GM03348 (cell line): Measurements from ENCODE around the gene GPR84.
A peak's percentile ranks its signal among the peaks of the same experiment; 100 is the strongest.
"Not testable (repeated sequence)": the region's sequence is repeated elsewhere in the genome, so short reads cannot be mapped to it uniquely, and the experiment has no call there.

ENCODE experiments used
- DNase-seq: peaks from one replicate; pipeline ENCODE4 v3.0.0; 2012; ENCODE audit warnings: low spot score

The GPR84 gene

DNA sequence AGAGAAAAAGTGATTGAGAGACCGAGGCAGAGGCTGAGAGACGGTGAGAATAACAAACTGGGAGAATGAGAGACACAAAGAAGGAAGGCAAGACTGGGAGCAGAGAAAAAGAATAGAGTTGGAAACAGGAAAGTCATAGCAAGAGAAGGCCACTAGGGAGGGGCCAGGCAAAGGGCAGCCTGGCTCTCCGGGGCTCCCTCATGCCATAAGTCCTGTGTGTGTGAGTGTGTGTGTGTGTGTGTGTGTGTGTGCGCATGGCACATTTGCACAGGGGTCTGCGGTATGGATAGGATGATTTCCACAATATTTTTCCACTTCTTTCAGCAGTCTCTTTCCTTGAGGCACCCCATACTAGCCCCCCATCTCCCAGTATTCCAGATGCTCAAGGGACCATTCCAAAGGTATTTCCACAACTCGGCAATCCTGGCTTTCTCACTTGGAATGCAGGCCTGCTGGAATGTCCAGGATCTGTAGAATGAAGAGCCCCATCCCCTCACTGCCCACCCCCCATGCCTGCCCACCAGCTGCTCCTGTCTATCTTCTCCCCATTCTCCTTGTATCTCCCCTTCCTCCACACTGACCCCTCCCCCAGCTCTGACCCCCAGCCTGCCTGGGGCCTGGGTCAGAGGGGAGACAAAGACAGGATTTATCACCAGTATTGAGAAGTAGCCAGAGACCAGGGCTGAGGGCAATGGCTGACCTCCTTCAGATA, 9.0 kb downstream of the GPR84 start:
- DNase-seq = no peak

DNA sequence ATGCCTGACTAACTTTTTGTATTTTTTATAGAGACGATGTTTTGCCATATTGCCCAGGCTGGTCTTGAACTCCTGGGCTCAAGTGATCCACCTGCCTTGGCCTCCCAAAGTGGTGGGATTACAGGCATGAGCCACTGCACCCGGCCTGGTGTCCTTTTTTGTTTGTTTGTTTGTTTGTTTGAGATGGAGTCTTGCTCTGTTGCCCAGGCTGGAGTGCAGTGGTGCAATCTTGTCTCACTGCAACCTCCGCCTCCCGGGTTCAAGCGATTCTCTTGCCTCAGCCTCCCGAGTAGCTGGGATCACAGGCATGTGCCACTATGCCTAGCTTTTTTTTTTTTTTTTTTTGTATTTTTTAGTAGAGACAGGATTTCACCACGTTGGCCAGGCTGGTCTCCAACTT, 10.0 kb downstream of the GPR84 start:
- not testable (repeated sequence) for DNase-seq

DNA sequence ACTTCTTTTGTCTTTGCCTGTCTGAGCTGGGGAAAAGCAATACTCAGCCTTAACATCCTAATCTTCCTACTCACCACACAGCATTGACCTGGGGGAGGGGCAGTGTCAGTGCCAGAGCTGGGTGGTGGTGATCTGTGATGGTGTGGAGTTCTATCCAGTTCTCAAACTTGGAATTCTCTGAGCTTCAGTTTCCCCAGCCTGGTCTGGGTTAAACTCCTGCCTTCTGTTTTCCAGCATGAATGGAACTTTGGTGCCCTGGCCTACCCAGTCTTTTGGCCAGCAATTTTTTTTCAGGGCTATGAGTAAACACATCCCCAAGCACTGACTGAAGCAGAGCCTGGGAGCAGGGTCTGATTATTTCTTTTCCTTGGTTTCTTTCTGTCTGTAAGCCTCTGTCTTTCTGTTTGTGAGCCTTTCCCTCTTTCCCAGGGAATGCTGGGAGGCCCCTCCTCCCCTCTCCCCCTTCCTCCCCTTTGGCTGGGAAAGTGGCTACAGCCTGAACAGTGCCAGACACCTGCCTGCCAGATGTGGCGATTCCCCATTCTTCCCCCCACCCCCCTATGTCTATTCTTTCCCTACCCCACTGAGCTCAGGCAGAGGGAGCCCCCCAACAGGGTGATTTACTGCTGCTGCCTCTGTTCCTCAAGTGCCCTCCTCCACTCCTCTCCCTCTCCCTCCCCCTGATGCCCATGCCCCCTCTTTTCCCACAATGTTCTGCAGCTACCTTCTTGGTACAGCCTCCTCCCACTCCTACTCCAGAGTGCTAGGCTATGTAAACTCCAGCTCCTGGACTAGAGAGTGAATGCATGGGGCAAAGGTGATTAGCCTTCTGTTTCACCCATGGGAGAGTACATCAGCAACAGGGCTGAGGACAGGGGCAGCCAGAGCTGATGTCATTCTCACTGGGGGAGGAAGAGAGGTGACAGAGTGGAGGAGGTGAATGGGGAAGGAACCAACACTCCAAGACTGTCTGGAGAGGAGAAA, 11.1 kb downstream of the GPR84 start:
- peak; percentile 79 for DNase-seq

DNA sequence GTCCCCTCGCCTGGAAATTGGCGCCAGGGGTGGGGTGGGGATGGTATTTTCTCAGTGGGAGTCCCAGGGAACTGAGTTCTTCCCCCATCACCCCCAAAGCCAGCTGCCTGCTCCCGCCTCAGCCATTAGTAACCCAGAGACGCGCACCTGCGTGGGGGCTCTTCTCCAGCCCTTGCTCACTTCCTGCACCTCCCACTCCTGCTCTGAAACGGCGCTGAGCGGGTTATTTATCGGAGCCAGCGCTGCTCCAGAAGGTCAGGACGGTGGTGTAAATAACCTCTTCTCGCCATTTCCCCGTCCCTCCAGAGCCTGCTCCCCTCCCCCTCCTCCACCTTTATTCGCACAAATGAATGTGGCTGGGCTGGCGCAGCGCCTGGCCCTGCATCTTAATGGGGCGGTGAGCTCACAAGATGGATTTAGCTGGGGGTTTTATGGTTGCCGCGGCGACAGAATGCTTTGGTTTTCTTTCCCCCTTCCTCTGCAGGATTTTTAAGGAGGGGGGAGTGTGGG, 12.2 kb downstream of the GPR84 start:
- peak; percentile 51 for DNase-seq

DNA sequence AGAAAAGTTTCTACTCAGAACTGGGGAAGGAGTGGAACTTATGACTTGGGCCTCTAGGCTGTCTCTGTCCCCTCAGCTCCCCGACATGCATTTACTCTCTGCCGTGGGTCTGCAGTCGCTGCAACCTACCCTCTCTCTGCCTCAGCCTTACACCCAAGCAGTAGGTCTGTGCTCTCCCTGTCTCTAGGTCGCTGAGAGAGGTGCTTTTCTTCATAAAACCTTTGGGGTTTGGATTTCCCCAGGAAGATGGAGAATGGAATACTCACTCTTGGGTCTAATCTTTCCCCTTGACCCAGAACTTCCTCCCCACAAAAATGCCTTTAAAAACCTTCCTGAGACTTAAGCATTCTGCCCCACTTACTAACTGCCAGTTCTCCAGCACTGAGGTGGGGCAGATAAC, 12.9 kb downstream of the GPR84 start:
- no peak for DNase-seq

DNA sequence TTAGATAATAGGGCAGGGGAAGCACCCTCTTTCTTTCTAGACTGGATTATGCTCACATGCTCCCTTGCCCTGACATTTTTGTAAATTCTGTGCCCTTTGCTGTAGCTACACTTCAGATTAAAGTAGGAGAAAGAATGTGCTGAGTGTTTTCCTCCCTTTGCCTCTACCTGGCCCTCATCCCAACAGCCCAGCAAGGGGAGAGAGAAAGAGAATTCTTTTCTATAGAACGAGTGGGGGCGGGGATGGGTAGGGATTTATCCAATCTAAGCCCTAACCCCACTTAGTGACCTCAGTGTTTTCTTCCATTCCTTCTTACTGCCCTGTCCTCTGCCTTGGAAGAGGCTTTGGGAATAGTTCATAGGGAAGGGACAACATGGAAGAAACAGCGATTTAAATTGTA, 13.5 kb downstream of the GPR84 start:
- DNase-seq = no peak

DNA sequence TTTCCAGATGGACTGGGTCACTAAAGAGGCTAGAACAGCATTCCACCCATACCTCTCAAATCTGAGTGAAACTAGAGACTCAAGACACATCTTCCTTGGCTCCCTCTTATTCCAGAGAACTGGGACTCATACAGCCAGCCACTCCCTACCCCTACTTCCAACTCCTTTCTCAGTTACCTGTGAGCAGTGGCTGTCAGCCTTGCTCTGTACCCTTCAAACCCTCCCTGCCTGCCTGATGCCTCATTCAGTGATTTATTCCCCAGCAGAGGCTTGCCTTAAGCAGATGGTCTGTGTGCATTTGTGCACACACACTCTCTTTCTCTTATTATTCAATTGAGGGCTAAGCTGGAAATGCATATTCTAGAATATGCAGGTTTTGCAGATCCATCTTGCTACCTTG, 14.6 kb downstream of the GPR84 start:
- no peak for DNase-seq

DNA sequence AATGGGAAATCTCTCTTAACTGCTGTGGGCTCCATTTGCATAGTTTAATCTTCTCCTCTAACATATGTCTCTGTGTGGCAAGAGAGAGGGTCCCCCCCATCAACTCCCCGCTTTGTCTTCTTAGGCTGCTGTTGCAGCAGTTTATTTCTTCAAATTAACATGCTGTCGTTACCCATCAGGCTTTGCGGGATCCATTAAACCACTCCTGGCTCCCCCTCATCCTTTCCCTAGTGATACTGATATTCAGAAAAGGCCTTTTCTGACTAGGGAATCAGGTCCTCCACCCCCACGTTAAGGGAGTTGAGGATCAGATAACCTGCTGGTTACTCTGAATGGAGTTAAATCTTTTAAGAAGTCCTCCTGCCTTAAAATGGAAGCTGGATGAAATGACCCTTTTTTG, 15.2 kb downstream of the GPR84 start:
- no peak for DNase-seq

DNA sequence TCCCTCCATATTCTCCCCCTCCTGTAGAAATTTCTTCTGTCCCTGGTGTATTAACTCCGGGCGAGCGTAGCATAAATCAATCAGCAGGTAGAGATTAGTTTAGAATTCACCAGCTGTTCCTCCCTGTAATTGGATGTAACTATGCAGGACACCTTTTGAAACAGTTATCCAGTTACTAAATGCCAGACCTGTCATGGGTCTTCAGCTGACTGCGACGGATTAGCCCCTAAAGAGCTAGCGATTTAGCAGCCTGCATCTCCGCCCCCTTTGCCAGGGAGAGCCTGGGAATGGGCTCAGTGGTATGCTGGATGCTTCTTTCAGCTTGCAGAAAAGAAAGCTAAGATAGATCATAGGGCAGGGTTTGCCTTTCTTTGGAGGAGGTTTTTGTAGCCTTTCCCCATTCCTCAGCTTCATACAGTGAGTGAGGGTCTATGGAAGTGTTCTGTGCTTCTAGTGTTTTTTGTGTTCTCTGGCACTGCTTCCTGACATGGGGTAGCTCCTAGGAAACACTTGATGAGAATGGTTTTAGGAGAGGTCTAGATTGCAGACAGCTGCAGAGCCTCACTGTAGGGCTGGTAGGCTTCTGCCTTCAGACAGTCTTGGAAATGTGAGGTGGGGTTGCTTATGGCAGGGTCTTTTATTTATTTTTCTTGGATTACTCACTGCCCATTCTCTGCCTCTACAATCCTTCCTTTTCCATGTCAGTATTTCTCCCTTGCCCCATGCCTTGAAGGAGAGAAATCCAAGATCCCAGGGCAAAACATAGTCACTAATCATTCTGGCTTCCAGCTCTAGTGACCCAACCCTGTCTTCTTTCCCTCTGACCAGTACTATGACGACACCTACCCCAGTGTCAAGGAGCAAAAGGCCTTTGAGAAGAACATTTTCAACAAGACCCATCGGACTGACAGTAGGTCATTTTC, 22.6 kb downstream of the GPR84 start:
- no peak for DNase-seq

DNA sequence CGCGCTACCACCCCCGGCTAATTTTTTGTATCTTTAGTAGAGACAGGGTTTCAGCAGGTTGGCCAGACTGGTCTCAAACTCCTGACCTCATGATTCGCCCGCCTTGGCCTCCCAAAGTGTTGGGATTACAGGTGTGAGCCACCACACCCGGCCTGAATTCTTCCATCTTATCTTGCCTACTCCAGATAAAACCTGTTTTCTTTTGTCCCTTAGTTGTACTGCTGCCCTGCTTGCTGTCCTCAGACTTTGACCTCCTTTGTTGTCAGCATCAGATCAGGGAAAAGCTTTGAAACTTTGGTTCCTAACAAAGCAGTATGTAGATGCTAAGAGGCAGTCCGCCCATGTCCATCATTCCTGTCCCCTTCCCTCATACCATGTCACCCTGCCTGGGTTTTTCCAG, 23.4 kb downstream of the GPR84 start:
- DNase-seq = no peak

DNA sequence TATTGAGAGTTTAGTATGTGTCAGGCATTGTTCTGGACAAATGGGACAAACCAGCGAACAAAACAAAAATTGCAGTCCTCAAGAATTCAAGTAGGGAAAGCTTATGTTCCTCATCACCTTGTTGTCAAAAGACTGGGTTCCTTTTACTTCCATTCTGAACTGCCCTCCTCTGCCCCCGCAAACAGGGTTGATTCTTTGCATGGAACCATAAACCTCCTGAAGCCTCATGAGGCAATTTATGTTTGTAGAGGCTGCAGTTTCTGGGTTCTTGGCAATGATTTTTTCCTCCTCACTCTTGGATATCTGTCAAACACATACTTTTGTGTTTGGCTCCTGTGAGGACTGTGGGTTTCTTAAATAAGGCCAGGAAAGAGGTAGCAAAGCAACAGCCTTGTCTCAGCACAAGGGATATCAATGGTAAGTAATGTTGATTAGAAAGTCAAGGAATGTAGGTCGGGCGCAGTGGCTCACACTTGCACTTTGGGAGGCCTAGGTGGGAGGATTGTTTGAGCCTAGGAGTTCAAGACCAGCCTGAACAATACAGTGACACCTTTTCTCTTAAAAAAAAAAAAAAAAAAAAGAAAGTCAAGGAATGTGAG, 25.5 kb downstream of the GPR84 start:
- DNase-seq = peak; percentile 20

DNA sequence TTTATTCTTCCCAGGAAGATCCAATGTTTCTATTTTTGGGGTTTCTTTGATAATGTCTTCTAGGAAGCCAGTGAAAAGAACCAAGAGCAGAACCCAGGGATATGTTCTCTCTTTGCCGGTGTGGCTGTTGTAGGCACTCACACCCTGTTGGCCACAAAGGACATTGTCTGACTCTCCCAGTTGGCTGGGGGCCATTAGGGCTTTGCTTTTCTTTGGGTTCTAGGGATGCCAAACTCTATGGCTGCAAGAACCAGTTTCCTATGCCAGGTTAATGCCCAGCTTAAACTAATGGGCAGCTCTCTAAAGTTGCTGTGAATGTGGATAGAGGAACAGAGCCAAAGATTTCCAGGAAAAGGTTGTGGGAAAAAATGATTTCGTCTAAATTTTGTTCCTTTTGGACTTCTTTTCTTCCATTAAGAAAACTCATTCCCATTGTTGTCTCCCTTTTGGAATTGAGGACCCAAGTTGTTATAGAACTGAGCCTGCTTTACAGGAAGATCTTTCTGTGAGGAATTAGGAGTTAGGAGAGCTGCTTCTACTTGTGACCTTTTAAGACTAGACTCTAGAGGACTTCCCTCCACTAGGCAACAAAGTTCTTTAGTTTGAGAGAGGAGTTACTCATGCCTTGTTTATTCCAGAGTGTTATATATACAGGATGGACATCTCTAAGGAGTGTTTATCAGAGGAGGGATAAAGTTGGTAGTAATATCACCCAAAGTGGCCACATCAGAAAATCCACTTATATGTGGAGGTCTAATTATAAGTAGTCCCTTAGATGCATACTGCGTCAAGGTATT, 26.2 kb downstream of the GPR84 start:
- no peak for DNase-seq

DNA sequence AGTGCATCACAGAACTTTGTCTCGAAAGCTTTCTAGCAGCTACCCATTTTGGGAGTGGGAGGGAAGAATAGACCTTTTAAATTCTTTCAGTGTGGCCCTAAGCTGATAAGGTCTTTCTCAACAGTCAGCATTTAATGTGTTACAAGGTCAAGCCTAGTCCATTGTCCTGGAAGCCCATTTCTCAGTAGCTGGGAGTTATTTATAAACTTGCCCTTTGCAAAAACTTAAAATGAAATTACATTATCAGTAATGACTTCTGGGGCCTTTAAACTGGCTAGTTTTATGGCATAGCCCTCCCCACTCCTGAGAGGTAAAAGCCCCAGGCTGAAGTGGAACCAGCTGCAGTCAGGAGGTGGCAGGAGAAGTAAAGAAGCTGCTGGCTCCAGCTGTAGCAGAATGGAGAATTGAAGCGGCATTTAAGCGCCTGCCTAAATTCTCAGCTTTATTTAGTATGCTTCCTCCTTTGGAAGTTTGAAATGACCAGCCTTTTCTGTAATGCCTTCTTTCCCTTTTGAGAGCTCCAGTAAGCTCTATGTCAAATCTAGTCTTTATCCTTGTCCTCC, 26.9 kb downstream of the GPR84 start:
- DNase-seq = no peak

DNA sequence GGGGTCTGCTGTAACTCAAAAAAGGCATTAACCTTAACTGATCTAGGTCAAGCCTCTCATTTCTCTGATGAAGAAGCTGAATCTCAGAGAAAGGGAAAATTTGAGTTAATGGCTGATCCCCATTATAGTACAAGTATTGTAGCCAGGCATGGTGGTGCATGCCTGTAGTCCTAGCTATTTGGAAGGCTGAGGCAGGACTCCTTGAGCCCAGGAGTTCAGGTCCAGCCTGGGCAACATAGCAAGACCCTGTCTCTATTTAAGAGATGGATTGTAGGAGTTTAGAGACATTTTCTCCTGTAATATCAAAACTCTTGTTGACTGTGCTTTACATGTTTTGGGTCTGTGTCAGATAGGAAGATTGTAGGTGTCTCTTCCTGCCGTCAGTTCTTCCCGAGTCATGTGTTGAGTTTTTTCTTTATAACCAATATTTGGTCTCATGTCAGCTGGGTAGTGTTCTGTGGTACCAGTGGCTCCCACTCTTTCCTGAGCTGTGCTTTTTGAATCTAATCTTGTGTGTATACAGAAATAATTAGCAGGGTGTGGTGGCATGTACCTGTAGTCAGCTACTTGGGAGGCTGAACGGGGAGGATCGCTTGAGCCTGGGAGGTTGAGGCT, 30.8 kb downstream of the GPR84 start:
- no peak for DNase-seq

DNA sequence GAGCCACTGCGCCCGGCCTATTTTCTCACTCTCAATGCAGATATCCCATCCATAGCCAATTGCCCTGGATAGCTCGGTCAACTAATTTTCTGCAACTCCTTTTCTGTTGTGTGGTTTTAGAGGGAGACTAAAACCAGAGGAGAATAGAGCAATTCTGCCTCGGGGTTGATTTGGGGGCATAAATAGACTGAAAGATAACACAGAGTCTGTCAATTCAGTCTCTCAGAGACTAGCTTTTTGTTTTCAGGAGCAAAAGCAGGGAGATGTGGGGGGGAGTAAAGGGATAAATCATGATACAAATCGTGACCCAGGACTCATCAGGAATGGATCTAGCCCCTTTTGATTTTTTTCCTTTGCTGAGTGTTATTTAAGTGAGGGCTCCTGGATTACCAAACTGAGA, 32.8 kb downstream of the GPR84 start:
- DNase-seq = no peak

DNA sequence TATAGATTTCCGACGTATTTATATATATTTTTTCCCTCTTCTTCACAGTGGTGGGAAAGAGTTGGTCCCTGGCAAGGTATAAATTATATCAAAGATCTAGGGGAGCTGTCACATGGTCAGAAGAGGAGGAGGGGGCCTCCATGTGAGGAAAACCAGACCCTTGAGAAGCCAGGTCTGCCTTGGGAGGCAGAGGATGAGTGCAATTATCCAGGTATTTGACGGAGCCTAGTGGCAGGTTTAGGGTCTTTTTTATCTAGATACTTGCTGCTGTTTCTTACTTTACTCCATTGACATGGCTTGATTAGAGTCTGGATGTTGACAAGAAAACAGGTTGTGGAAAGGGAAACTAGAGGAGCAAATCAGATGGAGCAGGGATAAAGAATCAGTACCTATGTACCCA, 33.8 kb downstream of the GPR84 start:
- no peak for DNase-seq

DNA sequence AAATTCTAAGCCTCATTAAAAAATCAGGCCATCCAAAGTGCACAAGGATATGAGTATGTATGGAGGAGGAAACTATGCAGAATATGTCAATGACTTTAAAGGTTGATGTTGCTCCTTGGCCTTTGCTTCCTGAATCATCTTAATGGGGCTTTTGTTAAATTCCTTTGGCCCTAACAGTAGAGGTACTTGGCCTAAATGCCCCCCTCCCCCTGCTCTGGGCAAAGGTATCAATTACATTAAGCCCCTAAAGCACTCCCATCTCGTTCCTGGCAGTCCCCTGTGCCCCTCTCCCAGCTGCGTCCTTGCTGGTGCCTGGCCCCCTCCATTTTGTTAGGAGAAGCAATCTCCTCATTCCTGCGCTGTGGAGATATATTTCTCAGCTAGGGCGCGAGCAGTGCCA, 34.5 kb downstream of the GPR84 start:
- DNase-seq = peak; percentile 29

DNA sequence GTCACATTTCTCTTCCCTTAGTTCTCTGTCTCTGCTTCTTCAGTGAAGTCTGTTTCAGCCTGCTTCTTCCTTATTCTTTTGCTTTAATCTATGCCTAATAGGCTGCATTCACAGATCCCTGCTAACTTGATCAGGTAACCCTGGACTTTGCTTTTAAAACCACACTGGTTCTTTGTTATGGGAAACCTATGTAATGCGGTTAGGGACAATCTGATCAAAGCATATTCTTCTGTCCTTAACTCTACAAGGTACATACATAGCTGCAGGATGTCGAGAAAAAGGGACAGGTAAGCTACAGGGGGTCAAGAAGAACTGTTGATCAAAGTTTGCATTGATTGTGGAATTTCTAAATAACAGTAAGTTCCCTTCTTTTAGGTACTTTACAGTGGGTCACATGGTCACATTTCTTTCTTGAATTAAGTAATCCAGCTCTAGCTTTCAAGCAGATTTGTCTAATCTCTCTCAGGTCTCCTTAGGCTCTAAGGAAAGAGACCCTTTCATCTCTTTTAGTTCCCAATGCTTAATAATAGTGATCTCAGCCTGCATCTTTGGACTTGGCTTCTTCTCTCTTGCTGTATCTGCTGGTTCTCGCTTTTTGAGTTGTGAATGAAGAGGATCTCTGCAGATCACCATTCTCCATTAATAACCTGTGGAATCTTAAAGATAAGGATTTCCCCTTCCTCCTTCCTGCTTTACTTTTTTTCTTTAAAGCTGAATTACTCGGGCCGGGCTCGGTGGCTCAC, 35.5 kb downstream of the GPR84 start:
- no peak for DNase-seq

DNA sequence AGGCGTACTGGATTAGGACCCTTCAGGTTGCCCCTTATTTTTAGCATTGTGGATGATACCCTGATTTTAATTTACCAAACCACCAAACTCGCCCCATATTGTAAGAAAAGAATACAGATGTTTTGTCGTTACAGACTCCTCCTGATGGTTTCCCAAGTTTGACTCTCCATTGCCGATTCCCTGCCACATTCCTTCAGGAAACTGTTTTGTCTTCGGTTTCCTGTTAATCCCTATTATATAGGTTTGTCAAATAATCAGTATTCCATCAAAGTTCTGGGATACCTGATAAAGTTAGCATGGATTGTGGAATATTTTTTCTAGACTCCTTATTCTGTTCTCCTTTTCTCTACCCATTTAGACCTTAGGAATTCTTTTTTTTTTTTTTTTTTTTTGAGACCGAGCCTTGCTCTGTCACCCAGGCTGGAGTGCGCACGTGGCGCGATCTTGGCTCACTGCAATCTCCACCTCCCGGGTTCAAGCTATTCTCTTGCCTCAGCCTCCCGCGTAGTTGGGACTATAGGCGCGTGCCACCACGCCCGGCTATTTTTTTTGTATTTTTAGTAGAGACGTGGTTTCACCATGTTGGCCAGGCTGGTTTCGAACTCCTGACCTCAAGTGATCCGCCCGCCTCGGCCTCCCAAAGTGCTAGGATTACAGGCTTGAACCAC, 38.7 kb downstream of the GPR84 start:
- not testable (repeated sequence) for DNase-seq
